ENCODE data around the gene MAOB. TPM values are rescaled to one million over a fixed set of nuclear protein-coding genes. Genes with fewer than 3 reads are reported as not detected.
A peak's percentile ranks its signal among the peaks of the same experiment; 100 is the strongest.

MAOB gene
- total RNA-seq, 4 donors from 2014 or later: 32.9 to 131 (median 58.2) TPM

DNA sequence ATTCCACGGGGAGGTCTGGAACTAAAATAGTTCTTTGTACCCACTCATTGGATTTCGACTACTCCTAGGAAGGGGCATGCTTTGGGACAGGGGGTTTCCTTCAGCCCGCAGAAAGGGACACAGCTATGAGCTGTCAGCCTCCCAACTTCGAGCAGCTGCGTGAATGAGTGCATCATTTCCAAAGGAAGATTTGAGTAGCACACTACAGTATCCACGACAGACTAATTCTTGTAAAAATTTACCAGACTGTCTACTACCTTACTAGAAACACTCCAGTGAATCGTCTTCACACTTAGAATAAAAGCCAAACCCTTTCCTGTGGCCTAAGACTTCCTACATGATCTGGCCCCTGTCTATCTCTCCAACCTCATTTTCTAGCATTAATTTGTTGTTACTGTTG lies 124.2 kb downstream of the MAOB start:
- no peaks in the 10 kb centered on the region for H3K27me3 ChIP-seq
- no peak overlapping the region for H3K27ac ChIP-seq
- intact Hi-C loops (cut with DNase I; ENCODE audit: low total_unique reads): loop anchor here (10.0 kb wide), 1 partner anchor 193 kb away; no protein-coding TSS in a partner anchor
- H3K9me3 ChIP-seq: no peaks in the 10 kb centered on the region
- no peak overlapping the region for H3K4me3 ChIP-seq
- no peaks in the 10 kb centered on the region for H3K4me1 ChIP-seq
- no peak for DNase-seq
- no peak for TF ChIP-seq POLR2A (IDR thresholded peaks at IDR 0.05)
- TF ChIP-seq, protein P1, sequence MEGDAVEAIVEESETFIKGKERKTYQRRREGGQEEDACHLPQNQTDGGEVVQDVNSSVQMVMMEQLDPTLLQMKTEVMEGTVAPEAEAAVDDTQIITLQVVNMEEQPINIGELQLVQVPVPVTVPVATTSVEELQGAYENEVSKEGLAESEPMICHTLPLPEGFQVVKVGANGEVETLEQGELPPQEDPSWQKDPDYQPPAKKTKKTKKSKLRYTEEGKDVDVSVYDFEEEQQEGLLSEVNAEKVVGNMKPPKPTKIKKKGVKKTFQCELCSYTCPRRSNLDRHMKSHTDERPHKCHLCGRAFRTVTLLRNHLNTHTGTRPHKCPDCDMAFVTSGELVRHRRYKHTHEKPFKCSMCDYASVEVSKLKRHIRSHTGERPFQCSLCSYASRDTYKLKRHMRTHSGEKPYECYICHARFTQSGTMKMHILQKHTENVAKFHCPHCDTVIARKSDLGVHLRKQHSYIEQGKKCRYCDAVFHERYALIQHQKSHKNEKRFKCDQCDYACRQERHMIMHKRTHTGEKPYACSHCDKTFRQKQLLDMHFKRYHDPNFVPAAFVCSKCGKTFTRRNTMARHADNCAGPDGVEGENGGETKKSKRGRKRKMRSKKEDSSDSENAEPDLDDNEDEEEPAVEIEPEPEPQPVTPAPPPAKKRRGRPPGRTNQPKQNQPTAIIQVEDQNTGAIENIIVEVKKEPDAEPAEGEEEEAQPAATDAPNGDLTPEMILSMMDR (IDR thresholded peaks at IDR 0.05): no peak
- H3K36me3 ChIP-seq: no peaks in the 10 kb centered on the region

DNA sequence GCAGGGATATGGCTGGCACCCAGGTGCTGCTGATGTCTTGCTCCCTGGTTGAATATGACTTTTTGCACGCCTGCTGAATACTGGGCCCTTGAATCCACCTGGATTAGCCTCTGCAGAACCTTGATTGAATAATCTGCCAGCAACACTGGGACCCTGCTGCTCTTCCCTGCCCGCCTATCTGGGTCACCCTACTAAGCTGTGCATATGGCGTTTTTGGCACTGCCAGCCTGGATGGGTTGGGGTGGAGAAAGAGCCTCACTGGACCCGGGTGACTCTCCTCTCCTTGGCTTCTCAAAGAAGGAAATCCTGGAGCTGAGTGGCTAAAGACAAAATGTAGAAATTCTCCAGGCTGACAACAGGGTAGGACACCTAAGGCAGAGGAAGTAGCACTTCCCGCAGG lies 126.2 kb downstream of the MAOB start:
- intact Hi-C loops (cut with DNase I; ENCODE audit: low total_unique reads): loop anchor here (10.0 kb wide), 1 partner anchor 191 kb away; no protein-coding TSS in a partner anchor
- Histone ChIP-seq H3K27ac (no peak overlapping the region), H3K27me3 (no peaks in the 10 kb centered on the region), H3K9me3 (no peaks in the 10 kb centered on the region), H3K4me3 (no peak overlapping the region), H3K4me1 (no peaks in the 10 kb centered on the region), H3K36me3 (no peaks in the 10 kb centered on the region)
- TF ChIP-seq POLR2A (IDR thresholded peaks at IDR 0.05): no peak
- TF ChIP-seq, protein P1 (IDR thresholded peaks at IDR 0.05): no peak
- DNase-seq: no peak

DNA sequence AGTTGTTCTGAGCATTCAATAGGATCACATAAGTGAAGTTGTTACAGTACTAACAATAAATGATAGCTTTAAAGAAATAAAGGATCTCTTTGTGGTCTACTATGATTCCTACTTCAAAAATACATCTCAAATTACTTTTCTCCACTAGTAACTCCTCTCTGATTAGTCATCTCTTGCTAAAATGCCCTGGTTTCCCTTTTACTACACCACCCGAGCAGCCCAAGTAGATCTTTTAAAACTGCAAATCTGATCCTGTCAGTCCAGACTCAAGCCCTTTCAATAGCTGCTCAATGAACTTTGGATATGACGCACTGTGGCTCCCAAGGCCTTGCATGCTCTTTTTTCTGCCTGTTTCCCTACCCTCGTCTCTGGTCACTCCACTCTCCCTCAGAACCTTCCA lies 128.6 kb downstream of the MAOB start:
- no peak overlapping the region for H3K4me3 ChIP-seq
- intact Hi-C loops (cut with DNase I; ENCODE audit: low total_unique reads): loop anchor here (10.0 kb wide), 1 partner anchor 189 kb away; no protein-coding TSS in a partner anchor
- DNase-seq: no peak
- H3K4me1 ChIP-seq: no peaks in the 10 kb centered on the region
- no peaks in the 10 kb centered on the region for H3K27me3 ChIP-seq
- no peak for TF ChIP-seq POLR2A (IDR thresholded peaks at IDR 0.05)
- TF ChIP-seq, protein P1 (IDR thresholded peaks at IDR 0.05): no peak
- no peaks in the 10 kb centered on the region for H3K9me3 ChIP-seq
- H3K36me3 ChIP-seq: no peaks in the 10 kb centered on the region
- no peak overlapping the region for H3K27ac ChIP-seq

DNA sequence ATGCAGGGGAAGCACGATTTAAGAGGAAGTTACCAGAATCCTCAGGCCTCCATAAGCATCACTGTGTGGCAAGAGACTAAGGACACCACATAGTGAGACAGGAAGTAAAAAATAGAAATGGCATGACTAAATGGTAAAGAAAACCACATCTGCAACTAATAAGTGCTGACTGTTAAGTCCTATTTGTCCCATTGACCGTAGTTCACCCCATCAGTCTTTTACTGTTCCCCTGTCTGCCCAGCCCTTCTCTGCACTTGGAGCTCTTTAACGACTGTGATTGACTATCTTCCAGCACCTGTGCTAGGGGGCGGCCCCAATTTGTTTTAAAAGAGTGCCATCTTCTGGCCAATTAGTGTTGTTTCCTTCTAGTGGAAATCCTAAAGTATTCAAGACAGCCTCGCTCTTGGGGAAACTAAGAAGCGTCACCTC lies 132.0 kb downstream of the MAOB start:
- H3K4me3 ChIP-seq: no peak overlapping the region
- intact Hi-C loops (cut with DNase I; ENCODE audit: low total_unique reads): loop anchor here (10.0 kb wide), 1 partner anchor 185 kb away; no protein-coding TSS in a partner anchor
- peak; percentile 35 to 62 for DNase-seq
- peaks cover 0 to 8% of the 10 kb centered on the region in 2 donors for H3K4me1 ChIP-seq
- H3K27me3 ChIP-seq: no peaks in the 10 kb centered on the region
- H3K9me3 ChIP-seq: no peaks in the 10 kb centered on the region
- TF ChIP-seq, protein P1 (IDR thresholded peaks at IDR 0.05): peak; percentile 44 to 72 (median 62)
- no peak for TF ChIP-seq POLR2A (IDR thresholded peaks at IDR 0.05)
- H3K36me3 ChIP-seq: no peaks in the 10 kb centered on the region
- no peak overlapping the region for H3K27ac ChIP-seq

DNA sequence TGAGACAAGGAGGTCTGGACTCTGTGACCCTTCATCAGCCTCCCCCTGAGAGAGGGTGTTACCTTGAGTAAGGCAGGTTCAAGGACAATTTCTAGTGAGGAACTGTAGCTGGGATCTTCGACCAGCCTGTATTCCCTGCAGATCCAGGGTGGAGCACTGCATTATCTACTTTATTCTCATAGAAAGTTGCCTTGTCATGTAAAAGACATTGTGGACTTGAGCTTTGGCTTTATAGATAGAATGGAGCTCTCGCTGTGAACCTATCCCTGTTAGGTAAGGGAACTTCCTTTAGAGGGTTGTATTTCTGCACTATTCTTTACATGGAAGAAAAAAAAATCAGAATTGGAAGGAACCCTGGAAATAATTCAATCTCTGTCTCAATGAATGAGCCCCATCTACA lies 134.8 kb downstream of the MAOB start:
- no peak overlapping the region for H3K4me3 ChIP-seq
- H3K27ac ChIP-seq: no peak overlapping the region
- DNase-seq: no peak
- no peaks in the 10 kb centered on the region for H3K27me3 ChIP-seq
- H3K4me1 ChIP-seq: peaks cover 0 to 8% of the 10 kb centered on the region in 2 donors
- no peak for TF ChIP-seq POLR2A (IDR thresholded peaks at IDR 0.05)
- TF ChIP-seq, protein P1 (IDR thresholded peaks at IDR 0.05): no peak
- intact Hi-C loops (cut with DNase I; ENCODE audit: low total_unique reads): no loop called here
- no peaks in the 10 kb centered on the region for H3K9me3 ChIP-seq
- H3K36me3 ChIP-seq: no peaks in the 10 kb centered on the region
